HepG2 (cell line): ENCODE data around the gene MYO7B.

Experiments used
- BRCA1 ChIP-seq: sonication (generic); formaldehyde crosslinking; IDR thresholded peaks from 2 replicates; pipeline ENCODE4 v1.4.0; 2020; ENCODE audit warnings: missing genetic modification reagents
- CBX5 ChIP-seq: sonication (generic); formaldehyde crosslinking; IDR thresholded peaks from 2 replicates; pipeline ENCODE4 v1.4.0; 2020; ENCODE audit warnings: missing genetic modification reagents, borderline replicate concordance
- CEBPB ChIP-seq: IDR thresholded peaks from 2 replicates; pipeline ENCODE4 v1.6.1; 2011; ENCODE audit warnings: low read depth, low read length, improper control_type of control experiment, borderline replicate concordance
- CEBPG ChIP-seq: IDR thresholded peaks from 2 replicates; pipeline ENCODE4 v1.6.1; 2016
- EZH2 ChIP-seq: conservative IDR thresholded peaks from 2 replicates; pipeline ENCODE4 v1.6.1; 2012; ENCODE audit warnings: mild to moderate bottlenecking, low read depth, low read length, moderate library complexity
- HDAC2 ChIP-seq: sonication (generic); formaldehyde crosslinking; IDR thresholded peaks from 2 replicates; pipeline ENCODE4 v1.4.0; 2020; ENCODE audit warnings: missing genetic modification reagents
- NR0B2 ChIP-seq: sonication (generic); formaldehyde crosslinking; IDR thresholded peaks from 2 replicates; pipeline ENCODE4 v1.4.0; 2020; ENCODE audit warnings: mild to moderate bottlenecking, missing genetic modification reagents
- PAX8 ChIP-seq: sonication (generic); formaldehyde crosslinking; IDR thresholded peaks from 2 replicates; pipeline ENCODE4 v1.8.0; 2022; ENCODE audit warnings: mild to moderate bottlenecking, missing genetic modification reagents, borderline replicate concordance
- TP53 ChIP-seq: sonication (generic); formaldehyde crosslinking; conservative IDR thresholded peaks from 2 replicates; pipeline ENCODE4 v1.4.0; 2020; ENCODE audit warnings: missing genetic modification reagents
- ZNF20 ChIP-seq: sonication (generic); formaldehyde crosslinking; IDR thresholded peaks from 2 replicates; pipeline ENCODE4 v1.4.0; 2020; ENCODE audit warnings: mild to moderate bottlenecking, moderate library complexity, missing genetic modification reagents
- ZNF598 ChIP-seq: sonication (generic); formaldehyde crosslinking; IDR thresholded peaks from 2 replicates; pipeline ENCODE4 v1.5.1; 2020; ENCODE audit warnings: mild to moderate bottlenecking, missing genetic modification reagents, borderline replicate concordance
- ZNF607 ChIP-seq: sonication (generic); formaldehyde crosslinking; IDR thresholded peaks from 2 replicates; pipeline ENCODE4 v1.5.1; 2020; ENCODE audit warnings: missing genetic modification reagents, mild to moderate bottlenecking, borderline replicate concordance

GRCh38 chr2:127511090-127511695 lies 24.3 kb upstream of the MYO7B start:
- TF ChIP-seq ZNF607 (CRISPR knock-in tag) (no peak), CBX5 (CRISPR knock-in tag) (no peak), TP53 (CRISPR knock-in tag) (no peak), EZH2 (no peak), ZNF598 (no peak), CEBPB (no peak), HDAC2 (CRISPR knock-in tag) (0 out of 2 replicates have a peak, but pooled peaks have one; percentile 28), NR0B2 (no peak), CEBPG (no peak), PAX8 (CRISPR knock-in tag) (no peak), ZNF20 (CRISPR knock-in tag) (no peak), BRCA1 (CRISPR knock-in tag) (no peak)
